Aorta (tissue), 5 donors: ENCODE measurements around the gene RHBDD1. TPM values are rescaled to one million over a fixed set of nuclear protein-coding genes. Genes with fewer than 3 reads are reported as not detected.

ENCODE experiments used
- ATAC-seq: fragments of 200-7000 bp; cut with Tn5 transposase; one replicate; pipeline ENCODE4 v1.9.1; 2022; ENCODE audit warnings: moderate library complexity; ENCODE audit not compliant: low FRiP score
- DNase-seq, 2 donors: peaks; one replicate each; pipeline ENCODE4 v3.0.0-alpha.2; 2020
- H3K27ac ChIP-seq, 2 donors: one replicate each; pipeline ENCODE4 v1.5.1; 2013; ENCODE audit warnings: low read length in 2 of 2, mild to moderate bottlenecking in 2 of 2, moderate library complexity in 2 of 2, control low read depth in 1 of 2, inconsistent platforms in 1 of 2, low read depth in 1 of 2
- H3K27me3 ChIP-seq, 2 donors: one replicate each; pipeline ENCODE4 v1.6.1; 2013; ENCODE audit warnings: control low read depth in 1 of 2, low read length in 1 of 2, mild to moderate bottlenecking in 1 of 2, moderate library complexity in 1 of 2; ENCODE audit not compliant: insufficient read depth in 2 of 2, control insufficient read depth in 1 of 2
- H3K36me3 ChIP-seq, 2 donors: one replicate each; pipeline ENCODE4 v1.6.1; 2013; ENCODE audit warnings: control low read depth in 1 of 2, low read length in 1 of 2, mild to moderate bottlenecking in 1 of 2; ENCODE audit not compliant: insufficient read depth in 2 of 2, control insufficient read depth in 1 of 2
- H3K4me1 ChIP-seq, 2 donors: one replicate each; pipeline ENCODE4 v1.6.1; 2013; ENCODE audit warnings: low read length in 2 of 2, control low read depth in 1 of 2, mild to moderate bottlenecking in 1 of 2, moderate library complexity in 1 of 2; ENCODE audit not compliant: insufficient read depth in 2 of 2, control insufficient read depth in 1 of 2
- H3K4me3 ChIP-seq, 2 donors: one replicate each; pipeline ENCODE4 v1.5.1; 2013; ENCODE audit warnings: low read length in 2 of 2, control low read depth in 1 of 2, mild to moderate bottlenecking in 1 of 2
- H3K9me3 ChIP-seq: one replicate; pipeline ENCODE4 v1.6.1; 2013; ENCODE audit warnings: mild to moderate bottlenecking, low read length; ENCODE audit not compliant: control insufficient read depth
- WGBS, 2 donors: extraction: QIAGEN DNeasy Blood & Tissue Kit; methylation state at CpG; one replicate each; pipeline ENCODE4 v1.1.7; 2013; 5-methylcytosine and 5-hydroxymethylcytosine counted together
- intact Hi-C, 2 donors: fragments of 100-400 bp; cut with DNase I; formaldehyde crosslinking; loops; one replicate each; pipeline versions ENCODE4 v1.14.2 to v1.15.0; 2022
- long read RNA-seq, 2 donors: library from polyadenylated mRNA; unstranded; transcript quantifications; one replicate each; pipeline ENCODE4 v2.0.0, GENCODE V29; 2020 to 2021
- polyA plus RNA-seq, 2 donors: library from polyadenylated mRNA; stranded (reverse); fragments of 200-250 nt; gene quantifications; one replicate each; pipeline ENCODE4 v1.2.3, GENCODE V29; 2013
- total RNA-seq, 2 donors: library from RNA; stranded (reverse); fragmentation: NEBNext Ultra II Directional; extraction: Animal tissue kit (Norgen Biotek cat#: 25700); gene quantifications; one replicate each; pipeline ENCODE4 v1.2.1, GENCODE V29; 2021
- donor health status: healthy with polysubstance abuse.
- donor health status: Bipolar disorder and iron deficiency.
- donor health status: DM: no; HTN: no; CAD: no.
- donor health status: DM: no; HTN: no; CAD: no.
- donor health status: DM: yes; HTN: yes; CAD: no.

RHBDD1 gene, protein sequence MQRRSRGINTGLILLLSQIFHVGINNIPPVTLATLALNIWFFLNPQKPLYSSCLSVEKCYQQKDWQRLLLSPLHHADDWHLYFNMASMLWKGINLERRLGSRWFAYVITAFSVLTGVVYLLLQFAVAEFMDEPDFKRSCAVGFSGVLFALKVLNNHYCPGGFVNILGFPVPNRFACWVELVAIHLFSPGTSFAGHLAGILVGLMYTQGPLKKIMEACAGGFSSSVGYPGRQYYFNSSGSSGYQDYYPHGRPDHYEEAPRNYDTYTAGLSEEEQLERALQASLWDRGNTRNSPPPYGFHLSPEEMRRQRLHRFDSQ
- total RNA-seq (10 to 100 TPM; 35.6 to 39.2 TPM), polyA plus RNA-seq (1 to 10 TPM; 6.0 to 8.4 TPM)
- long read RNA-seq, donor 1, full-length matches to known transcripts: 8 of 25 reads
- long read RNA-seq, donor 1, partial matches to known transcripts: 6 of 25 reads
- long read RNA-seq, donor 1, other reads (novel, unspliced or antisense): 11 of 25 reads
- long read RNA-seq, donor 2, full-length matches to known transcripts: 4 of 14 reads
- long read RNA-seq, donor 2, partial matches to known transcripts: 0 of 14 reads
- long read RNA-seq, donor 2, other reads (novel, unspliced or antisense): 10 of 14 reads

DNA sequence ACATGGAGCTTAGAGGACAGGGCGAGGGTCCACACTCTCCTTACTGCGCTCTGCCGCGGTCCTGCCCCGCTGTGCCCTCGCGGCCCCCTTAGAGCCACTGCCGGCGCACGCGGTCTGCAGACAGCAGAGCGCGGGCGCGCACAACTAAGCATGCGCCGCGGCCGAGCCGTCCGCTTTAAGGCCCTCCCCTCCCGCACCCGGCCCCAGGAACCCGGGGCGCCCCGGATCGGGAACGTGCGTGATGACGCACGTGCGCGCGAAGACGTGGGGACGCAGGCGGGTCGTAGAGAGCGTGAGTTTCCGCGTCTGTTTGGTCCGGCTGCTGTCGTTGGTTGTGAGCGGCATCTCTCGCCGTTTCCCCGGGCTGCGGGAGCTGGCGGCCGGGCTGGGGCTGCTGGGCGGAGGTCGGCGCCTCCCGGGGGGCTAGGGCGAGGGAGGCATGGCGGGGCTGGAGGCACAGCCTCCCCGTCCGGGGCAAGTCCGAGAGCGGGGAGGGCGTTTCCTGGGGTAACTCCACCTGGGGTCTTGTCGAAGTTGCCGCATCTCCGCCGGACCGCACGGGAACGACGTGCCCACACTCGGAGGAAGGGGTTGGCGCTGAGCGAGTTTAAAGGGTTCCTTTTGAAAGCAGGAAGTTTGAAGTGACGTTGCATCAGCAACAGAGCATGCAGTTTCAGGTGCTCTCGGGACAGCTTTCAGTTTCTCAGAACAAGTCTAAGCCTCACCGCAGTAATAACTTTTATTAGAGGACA is at the start of gene RHBDD1:
RHBDD1 (plus strand) TSS at position 259 of the 752 bp plus-strand sequence. CDS start 28,640 bp downstream, outside the sequence.
- Histone ChIP-seq H3K36me3 (no peaks in the 10 kb centered on the region), H3K4me3 (peak within 1 kb of the TSS; percentile 28 to 85), H3K27ac (peak within 1 kb of the TSS; percentile 78 to 84), H3K4me1 (peaks cover 0 to 5% of the 10 kb centered on the region in 2 donors), H3K27me3 (no peaks in the 10 kb centered on the region), H3K9me3 (peaks cover 2% of the 10 kb centered on the region)
- ATAC-seq (peak; percentile 97), DNase-seq (peak; percentile 96 to 98)
- WGBS, 2 donors: 0% methylated on average over 75 of the region's 75 CpGs
- intact Hi-C loops: loop anchor here (5.0 to 10.0 kb wide), 2 partner anchors 131 to 149 kb away; no protein-coding TSS in a partner anchor

DNA sequence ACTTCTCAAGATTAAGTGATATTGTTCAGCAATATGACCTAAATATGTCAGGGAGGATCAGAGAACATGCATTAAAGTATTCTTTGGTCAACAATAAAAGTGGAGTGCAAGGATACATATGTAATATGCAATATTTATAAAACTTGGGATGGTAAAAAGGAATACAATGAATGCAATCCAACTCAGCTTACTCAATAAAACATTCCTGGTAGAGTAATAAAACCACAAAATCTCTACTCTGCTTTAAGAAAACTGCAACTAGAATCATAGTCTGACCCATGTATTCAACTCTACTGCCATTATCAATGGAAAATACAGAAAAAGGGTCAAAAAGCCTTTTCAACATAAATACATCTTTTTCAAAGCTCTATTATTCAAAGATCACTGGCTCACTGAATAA is 47.8 kb upstream of the RHBDD1 start:
- DNase-seq (no peak), ATAC-seq (no peak)
- H3K4me1 ChIP-seq: peaks cover 2 to 5% of the 10 kb centered on the region in 2 donors
- H3K27me3 ChIP-seq: no peaks in the 10 kb centered on the region
- intact Hi-C loops: loop anchor here in 1 of 2 donors (10.0 kb wide), 1 partner anchor 403 kb away; no protein-coding TSS in a partner anchor
- no peaks in the 10 kb centered on the region for H3K36me3 ChIP-seq
- no peak overlapping the region for H3K27ac ChIP-seq
- no peak overlapping the region for H3K4me3 ChIP-seq
- H3K9me3 ChIP-seq: no peaks in the 10 kb centered on the region

DNA sequence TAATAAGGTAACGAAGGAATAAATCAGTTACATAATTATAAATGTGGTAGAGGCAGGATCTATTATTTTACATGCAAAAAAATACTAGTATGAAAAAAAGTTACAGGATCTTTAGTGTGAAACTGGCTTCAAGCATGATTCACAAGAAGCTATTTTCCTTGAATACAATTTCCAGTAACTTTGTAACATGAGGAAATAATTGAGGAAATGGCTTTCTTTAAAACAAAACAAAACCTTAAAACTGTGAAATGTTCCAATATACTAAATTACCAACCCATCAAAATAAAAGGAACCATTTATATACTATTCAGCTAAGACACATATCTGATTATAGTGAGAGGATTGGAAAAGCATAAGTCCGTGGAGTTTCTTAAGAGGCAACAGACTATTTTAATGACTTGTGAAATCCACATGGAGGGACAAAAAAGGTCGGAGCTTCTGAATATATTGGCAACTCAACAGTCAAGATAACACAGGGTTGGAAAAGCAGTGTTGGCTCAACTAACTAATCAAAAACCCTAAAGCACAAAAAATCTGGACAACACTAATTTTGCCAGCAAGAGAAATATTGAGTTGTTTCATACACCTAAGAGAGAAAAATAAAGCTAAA is 46.9 kb upstream of the RHBDD1 start:
- WGBS, 2 donors: 43 to 46% methylated on average over 3 of the region's 3 CpGs
- Histone ChIP-seq H3K4me3 (no peak overlapping the region), H3K4me1 (peaks cover 2 to 5% of the 10 kb centered on the region in 2 donors), H3K27me3 (no peaks in the 10 kb centered on the region), H3K36me3 (no peaks in the 10 kb centered on the region), H3K27ac (no peak overlapping the region), H3K9me3 (no peaks in the 10 kb centered on the region)
- DNase-seq: no peak
- intact Hi-C loops: loop anchor here in 1 of 2 donors (10.0 kb wide), 1 partner anchor 404 kb away; no protein-coding TSS in a partner anchor
- no peak for ATAC-seq

DNA sequence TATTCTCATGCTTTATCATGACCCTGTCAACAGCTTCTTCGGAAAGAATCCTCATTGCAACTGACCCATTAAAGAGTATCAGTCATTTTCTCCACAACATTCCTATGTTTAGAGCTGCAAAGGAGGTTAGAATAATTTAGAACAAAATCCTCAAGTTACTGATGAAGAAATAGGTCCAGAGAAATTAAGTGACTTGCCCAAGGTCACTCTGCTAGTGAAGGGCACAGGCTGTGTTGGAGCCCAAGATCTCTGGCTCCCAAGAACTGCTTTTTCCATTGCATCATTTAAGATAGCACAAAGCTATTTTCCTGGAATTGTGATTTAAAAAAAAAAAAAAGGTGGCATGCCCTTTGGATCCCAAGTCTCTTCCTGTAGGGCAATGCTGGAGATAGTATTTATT is 45.8 kb upstream of the RHBDD1 start:
- WGBS, 2 donors: 85 to 91% methylated on average over 1 of the region's 1 CpG
- Histone ChIP-seq H3K4me3 (no peak overlapping the region), H3K36me3 (no peaks in the 10 kb centered on the region), H3K27ac (peak overlapping the region; percentile 5 to 36), H3K27me3 (no peaks in the 10 kb centered on the region), H3K9me3 (no peaks in the 10 kb centered on the region), H3K4me1 (peaks cover 2 to 5% of the 10 kb centered on the region in 2 donors)
- DNase-seq (no peak), ATAC-seq (no peak)
- intact Hi-C loops: loop anchor here (2.0 to 10.0 kb wide), 4 partner anchors 33 to 285 kb away; no protein-coding TSS in a partner anchor

DNA sequence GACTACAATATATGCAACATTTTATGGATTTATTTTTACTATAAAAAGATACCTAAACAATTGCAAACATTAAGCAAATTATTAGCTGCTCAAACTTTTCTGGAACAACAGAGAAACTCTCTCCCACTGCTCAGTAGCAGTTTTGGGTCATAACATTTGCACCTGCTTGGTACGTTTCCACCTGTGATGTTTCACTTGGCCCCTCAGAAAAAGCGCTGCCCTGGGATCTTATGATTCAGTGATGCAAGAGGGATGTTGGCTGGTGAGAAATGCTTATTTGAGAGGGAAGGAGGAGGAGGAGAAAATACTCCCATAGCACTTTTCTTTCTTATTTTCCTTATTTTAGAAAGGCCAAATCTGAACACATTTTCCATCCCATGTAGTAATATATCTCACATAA is 45.4 kb upstream of the RHBDD1 start:
- H3K9me3 ChIP-seq: no peaks in the 10 kb centered on the region
- H3K36me3 ChIP-seq: no peaks in the 10 kb centered on the region
- no peak overlapping the region for H3K4me3 ChIP-seq
- no peak for DNase-seq
- H3K27me3 ChIP-seq: no peaks in the 10 kb centered on the region
- intact Hi-C loops: loop anchor here (2.0 to 10.0 kb wide), 4 partner anchors 33 to 286 kb away; no protein-coding TSS in a partner anchor
- no peak for ATAC-seq
- peaks cover 2 to 5% of the 10 kb centered on the region in 2 donors for H3K4me1 ChIP-seq
- 52 to 66% methylated on average over 2 of the region's 2 CpGs for WGBS, 2 donors
- H3K27ac ChIP-seq: peak overlapping the region; percentile 62 to 97

DNA sequence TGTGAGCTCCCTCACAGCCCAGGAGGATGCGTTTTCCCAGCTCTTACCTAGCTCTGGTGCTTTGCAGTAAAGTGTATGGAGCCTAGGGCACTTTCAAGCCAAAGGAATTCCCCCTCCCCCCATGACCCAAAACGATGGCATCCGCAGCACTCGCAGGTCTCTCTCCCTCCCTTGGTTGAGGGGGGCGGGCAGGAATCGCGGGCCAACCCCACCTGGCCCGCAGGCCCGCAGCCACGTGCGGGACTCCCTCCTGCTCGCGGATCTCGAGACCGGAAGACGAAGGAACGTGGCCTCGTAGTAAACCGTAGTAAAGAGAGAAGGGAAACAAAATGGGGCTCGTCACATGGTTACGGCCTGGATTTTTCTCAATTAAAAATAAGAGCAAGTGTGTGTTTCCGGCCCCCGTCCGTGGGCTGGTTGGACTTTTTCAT is 44.8 kb upstream of the RHBDD1 start:
- H3K27ac ChIP-seq: peak overlapping the region; percentile 62 to 97
- peak overlapping the region; percentile 33 to 76 for H3K4me3 ChIP-seq
- intact Hi-C loops: loop anchor here (2.0 to 10.0 kb wide), 4 partner anchors 34 to 286 kb away; no protein-coding TSS in a partner anchor
- whole genome bisulfite sequencing, 2 donors: 1% methylated on average over 23 to 24 of the region's 24 CpGs
- H3K4me1 ChIP-seq: peaks cover 2 to 5% of the 10 kb centered on the region in 2 donors
- no peaks in the 10 kb centered on the region for H3K9me3 ChIP-seq
- DNase-seq (no peak), ATAC-seq (peak; percentile 39)
- H3K27me3 ChIP-seq: no peaks in the 10 kb centered on the region
- no peaks in the 10 kb centered on the region for H3K36me3 ChIP-seq

DNA sequence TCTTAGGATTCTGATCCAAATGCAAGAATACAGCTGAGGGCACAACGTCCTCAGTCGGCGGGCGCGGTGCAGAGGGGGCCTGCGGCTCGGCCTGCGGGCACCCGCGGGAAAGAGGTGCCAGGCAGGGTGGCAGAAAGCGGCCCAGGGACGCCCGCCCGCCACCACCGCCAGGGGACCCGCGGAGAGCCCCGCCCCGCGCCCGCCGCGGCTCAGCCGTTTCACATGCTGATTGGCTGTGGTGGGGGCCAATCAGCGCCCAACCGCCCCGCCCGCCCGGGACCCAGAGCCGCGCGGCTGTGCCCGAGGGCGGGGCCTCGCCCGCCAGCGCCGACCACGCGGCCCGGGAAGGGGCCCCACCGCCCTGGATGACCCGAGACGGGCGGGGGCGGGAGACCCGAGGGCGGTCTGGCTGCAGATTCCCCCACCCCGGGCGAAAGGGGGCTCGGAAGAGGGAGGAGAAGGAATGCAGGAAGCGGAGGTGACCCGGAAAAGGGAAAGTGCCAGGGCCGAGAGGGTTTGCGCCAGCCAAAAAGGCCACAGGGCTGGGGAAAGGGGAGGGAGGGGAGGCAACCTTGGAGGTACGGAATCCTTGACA is 44.3 kb upstream of the RHBDD1 start:
- 0% methylated on average over 42 to 56 of the region's 56 CpGs for WGBS, 2 donors
- intact Hi-C loops: loop anchor here (2.0 to 10.0 kb wide), 4 partner anchors 34 to 287 kb away; no protein-coding TSS in a partner anchor
- DNase-seq (peak; percentile 95 to 96), ATAC-seq (peak; percentile 96)
- Histone ChIP-seq H3K4me3 (peak overlapping the region; percentile 33 to 76), H3K27me3 (no peaks in the 10 kb centered on the region), H3K4me1 (peaks cover 0 to 5% of the 10 kb centered on the region in 2 donors), H3K9me3 (no peaks in the 10 kb centered on the region), H3K36me3 (no peaks in the 10 kb centered on the region), H3K27ac (peak overlapping the region; percentile 94 to 97)
